Measurements from ENCODE around the gene DYNC1I1. TPM values are rescaled to one million over a fixed set of nuclear protein-coding genes. Genes with fewer than 3 reads are reported as not detected.

Gene DYNC1I1
- polyA plus RNA-seq, 3 donors, result 0.30 to 0.48 (median 0.43) TPM

DNA sequence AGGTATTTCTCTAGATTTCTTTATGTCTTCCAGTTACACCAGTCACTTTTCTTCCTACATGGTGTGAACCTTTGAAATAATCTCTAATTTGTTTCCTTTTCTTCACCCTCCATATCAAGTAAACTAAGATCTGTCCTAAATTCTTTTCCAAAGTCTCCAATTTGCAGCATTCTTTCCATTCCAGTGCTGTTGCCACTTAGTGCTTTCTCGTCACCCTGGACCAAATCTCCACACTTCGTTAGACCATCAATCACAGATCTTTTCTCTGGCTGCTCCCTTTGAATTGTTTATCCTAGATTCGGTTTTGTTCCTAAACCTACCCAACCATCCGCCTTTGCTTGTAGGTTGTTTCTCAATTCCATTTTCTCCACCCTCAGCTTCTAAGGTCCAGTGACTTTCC is 74.7 kb downstream of the DYNC1I1 start:
- no peak for DNase-seq

DNA sequence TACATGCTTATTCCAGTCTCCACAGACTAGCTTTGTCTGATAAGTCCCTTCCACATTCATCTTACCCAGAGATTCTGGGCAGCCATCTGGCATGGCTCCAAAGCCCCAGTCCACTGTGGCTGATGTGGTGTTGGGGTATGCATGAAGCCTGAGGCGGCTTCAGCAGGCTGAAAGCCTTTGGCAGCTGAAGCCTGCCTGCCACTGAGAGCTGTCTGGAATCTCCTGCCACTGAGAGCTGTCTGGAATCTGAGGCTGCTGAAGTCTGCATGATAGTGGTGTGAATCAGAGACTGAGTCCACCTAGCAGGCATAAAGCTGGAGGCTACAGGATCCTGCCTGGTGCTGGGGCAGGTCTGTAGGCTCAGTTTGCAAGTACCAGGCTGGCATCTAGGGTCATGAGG is 87.1 kb downstream of the DYNC1I1 start:
- DNase-seq, result no peak

DNA sequence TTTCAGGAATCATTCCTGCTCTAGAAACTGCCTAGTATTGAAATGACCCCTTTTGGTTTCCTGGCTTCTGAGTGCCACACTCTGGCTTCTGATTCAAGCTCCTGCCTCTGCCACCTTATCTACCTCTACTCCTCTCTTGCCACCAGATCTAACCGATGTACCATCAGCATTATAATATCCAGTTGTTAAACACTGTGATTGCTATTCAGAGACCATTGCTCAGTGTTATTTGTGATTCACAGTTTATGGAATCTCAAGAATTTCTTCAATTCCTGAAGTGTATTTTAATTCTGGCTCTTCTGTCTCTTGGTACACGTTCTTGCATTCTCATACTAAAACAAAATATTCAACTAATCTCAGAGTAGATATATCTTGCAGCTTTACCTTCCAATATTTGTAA is 88.7 kb downstream of the DYNC1I1 start:
- no peak for DNase-seq

DNA sequence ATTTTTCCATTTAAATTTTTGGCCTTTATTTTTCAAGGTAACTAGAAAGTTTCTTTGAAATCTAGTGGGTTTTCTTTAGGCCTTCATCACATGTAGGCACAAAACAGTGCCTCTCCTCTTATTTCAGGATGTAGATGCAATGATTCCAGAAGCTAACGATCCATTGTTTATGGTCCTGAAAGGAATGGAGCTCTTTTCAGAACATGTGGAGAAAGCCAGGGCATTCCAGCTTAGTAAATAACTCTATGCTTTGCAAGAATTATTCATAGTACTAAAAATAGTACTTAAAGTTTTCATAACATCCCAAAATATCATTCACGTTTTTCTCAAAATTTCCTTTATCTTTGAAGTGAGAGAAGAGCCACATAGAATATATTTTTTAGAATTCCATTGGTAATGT is 91.3 kb downstream of the DYNC1I1 start:
- no peak for DNase-seq

DNA sequence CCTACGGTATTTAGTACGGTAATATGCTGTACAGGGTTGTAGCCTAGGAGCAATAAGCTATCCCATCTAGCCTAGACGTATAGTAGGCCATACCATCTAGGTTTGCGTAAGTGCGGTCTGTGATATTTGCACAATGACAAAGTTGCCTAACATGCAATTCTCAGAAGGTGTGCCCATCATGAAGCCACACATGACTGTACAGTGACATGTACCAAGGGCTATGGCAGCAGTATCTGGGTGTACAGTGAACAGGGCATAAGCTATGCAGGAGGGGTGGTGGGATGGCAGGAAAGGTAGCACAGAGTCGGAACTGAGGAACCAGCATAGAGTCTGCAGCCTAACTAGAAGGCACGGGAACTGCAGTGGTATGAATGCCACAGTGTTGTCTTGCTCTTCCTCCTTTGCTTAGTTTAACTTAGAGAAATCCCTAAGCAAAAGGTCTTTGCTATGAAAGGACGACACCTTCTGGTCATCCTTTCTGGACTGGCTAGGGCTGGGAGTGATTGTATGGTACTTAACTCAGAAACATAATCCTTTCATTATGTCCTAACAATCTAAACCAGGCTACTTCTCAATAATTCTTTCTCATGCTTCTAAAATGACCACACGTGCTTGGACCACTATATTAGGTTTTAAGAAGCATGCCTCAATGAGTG is 93.5 kb downstream of the DYNC1I1 start:
- DNase-seq, result no peak

DNA sequence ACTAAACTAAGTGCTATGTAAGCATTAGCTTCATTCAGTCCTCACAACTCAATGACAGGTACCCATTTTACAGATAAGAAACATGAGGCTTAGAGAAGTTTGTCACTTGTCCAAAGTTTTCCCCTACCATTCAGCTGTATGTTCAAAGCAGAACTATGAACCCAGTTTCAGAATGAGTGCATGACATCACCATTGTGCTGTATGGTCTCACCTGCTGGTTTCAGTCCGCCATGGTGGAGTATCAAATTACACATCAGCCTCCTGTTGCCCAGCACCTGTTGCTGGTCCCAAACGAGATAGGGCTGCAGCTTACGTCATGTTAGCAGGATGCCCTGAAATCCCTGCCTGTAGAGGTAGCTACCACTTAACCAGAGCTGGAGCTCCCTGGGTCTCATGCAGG is 95.0 kb downstream of the DYNC1I1 start:
- no peak for DNase-seq

DNA sequence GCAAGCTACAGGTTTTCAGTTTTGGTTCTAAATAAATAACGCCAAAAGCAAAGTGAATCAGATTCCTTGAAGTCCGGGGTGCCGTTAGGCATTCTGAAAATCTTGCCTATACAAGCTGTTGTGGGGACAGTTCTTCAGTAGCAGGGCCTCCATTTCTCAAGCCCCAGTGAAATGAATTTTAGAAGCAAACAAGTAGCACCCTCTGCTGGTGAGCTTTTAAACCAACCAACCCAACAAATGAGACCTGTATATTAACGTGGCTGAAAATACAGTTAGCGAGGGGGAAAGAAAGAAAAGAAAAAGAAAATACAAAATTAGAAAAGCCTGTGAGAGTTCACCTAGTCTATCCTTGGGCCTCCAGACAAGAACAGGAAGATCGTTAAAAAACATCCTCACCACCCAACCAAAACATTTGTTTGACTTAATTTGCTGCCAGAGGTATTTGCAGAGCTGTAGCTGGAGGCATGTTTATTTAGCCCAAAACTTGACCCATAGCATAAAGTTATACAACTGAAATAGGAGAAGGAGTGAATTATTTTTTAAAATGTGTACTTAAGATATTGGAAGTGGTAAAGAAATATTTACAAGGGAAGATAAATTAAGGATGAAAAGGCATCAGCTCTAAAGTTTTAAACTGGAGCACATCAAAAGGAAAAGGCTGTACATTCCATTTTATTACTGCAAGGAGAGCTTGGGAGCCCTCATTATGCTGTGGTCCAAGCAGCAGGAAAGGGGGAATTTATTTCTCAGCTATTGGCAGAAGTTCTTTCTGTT is 98.9 kb downstream of the DYNC1I1 start:
- peak; percentile 63 for DNase-seq

DNA sequence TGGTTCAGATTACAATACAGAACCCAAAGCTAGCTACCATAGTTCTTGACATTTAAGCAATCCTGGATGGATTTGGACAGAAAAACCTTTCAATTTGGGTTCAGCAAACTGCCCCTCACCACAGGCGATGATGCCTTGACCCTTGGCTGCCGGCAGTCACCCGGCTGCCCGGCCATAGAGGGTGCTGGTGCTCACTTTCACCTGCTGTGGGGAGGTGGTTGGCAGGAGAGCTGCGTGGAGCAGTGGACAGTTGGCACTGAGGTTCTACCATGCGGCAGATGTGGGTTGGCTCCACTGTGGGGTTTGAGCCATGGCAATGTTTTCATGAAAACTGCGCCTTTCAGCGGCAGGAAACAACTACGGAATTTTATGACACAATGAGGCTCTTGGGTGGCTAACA is 99.5 kb downstream of the DYNC1I1 start:
- DNase-seq, result no peak

DNA sequence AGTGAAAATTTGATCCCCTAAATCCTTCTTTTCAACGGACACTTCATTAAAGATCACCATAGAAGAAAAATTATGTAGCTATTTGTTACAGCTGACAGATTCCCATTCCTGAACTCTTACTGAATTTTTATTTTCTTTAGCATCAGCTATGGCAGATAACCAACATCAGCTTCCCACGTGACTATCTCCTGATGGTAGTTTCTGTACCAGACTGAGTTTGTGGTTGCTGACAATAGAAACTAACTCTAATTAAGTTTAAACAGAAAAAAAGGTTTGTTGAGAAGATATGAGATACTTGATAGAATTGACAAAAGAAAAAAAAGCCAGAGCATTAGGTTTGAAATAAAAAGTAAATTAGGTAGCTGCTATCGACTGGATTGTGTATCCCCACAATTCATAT is 101.8 kb downstream of the DYNC1I1 start:
- DNase-seq, result no peak

DNA sequence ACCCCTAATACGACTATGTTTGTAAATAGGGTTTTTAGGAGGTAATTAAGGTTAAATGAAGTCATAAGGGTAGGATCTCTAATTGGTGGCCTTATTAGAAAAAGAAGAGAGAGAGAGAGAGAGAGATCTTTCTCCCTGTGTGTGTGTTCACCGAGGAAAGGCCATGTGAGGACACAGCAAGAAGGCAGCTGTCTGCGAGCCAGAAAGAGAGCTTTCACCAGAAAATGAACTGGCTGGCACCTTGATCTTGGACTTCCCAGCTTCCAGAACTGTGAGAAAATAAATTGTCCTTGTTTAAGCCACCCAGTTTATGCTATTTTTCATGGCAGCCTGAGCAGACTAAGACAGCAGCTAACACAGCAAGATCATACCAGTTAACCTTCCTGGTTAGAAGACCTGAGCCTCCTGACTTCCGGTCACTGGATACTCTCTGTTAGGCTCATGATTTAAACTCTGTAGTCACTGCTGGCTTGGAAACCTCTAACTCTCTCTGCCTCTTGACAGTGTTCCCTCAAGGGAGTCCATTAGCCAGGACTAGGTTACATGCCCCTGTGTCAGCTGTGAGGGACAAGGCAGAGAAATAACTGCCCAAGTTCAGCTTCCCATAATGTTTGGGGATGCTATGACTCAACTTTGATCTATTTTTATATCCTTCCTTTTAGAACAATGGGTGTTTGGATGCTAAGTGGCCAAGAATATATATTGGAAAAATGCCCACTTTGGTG is 102.3 kb downstream of the DYNC1I1 start:
- no peak for DNase-seq

DNA sequence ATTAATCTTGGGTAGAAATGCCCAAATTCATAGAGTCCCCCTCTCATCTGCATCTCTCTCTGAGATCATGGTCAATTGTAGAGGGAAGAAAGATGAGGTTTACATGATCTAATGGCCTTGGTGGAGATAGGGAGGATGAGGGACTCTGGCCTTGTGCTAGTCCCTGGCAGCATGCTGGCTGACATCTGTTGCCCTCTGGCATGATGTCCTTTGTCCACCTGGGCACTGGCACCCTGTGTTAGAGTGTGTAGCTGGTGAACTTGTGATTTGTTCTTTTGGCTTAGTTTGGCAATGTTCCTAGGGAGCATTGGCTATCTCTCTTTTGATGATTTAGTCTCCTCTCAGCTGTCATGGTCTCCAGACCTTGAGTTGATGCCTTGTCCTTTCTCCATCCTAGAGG is 103.2 kb downstream of the DYNC1I1 start:
- no peak for DNase-seq

DNA sequence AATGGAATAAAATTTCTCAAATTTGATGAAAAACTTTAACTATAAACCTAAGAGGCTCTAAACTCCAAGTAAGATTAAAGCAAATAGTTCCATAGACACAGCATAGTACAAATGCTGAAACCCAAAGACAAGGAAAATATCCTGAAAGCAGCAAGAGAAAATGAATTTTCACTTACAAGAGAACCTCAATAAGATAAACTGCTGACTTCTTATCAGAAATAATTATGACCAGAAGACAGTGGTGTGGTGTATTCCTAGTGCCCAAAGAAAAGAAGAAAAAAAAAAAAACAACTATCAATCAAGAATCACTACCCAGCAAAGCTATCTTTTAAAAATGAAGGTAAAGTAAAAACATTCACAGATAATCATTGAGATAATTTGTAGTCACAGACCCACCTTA is 106.3 kb downstream of the DYNC1I1 start:
- no peak for DNase-seq

DNA sequence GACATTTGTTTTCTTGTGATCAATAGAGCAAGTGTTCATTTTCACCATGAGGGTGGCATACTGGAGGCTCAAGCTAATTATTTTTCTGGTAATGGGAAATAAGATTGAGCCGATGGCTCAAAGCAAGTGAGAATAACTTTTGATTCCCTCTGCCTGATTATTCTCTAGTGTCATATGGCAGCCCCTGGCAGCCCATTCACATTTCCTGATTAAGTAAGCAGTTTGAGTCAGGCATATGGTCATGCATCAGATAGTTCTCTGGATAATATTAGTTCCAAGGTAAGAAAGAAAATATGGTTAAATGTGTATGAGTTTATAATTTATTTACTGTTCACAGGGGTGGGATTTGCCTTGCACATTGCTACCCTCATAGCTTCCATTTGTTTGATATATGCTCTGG is 109.2 kb downstream of the DYNC1I1 start:
- DNase-seq, result no peak

DNA sequence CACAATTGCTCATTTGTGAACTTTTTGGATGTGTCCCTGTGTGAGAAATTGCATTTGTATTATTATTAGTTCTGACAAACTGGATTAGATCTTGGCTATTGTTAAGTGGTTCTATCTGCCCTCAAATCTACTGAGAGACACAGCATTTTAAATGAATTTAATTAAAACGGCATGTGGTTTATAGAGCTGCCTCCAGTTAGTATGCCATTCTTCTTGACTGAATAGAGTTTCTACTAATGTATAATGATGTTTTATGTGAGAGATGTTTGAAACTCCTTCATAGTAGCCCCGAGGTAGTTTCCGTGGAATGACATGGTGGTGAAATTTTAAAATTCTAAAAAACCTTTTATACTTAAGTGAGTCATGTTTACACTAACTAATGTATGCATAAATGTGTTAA is 110.9 kb downstream of the DYNC1I1 start:
- DNase-seq, result no peak

DNA sequence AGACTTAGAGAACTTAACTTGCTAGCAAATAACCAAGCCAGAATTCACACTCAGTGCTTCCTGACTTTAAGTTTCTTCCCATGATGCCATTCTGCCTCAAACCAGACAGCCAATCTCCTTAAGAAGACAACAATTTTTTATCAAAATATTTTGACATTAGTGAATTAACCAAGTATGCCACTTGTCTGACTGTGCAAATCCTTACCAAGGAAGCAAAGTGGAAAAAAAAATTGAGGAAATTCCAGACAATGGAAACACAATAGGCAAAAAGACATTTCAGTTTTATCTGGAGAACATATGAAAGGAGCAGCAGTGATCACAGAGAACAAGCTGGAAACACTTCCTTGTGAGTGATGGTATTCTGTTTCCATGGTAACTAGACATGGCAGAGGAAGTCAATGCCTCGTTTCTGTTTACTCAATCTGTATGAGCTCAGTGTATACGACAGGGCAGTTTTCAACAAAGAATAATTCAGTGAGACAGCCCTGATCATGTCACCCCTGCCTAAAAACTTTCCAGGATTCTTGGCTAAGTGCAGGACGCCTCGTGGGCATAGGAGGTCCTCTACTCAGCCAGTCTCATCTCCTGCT is 114.2 kb downstream of the DYNC1I1 start:
- DNase-seq, result no peak

DNA sequence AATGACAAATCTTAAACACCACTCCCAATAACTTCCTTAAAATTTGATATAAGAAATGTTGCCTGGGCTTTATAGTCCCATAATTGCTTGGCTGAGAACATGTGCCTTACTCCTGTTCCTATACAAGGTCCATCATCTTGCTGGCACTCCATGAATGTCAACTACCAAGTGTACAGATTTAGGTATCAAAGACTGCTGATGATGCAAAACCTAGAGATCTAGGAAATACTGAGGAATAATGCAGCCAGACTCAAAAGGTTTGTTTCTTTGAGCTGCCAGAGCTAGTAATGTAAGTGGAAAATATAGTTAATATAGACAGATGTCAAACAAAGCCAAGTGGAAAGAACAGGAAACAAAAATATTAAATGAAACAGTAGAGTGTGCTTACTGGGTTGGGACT is 121.1 kb downstream of the DYNC1I1 start:
- no peak for DNase-seq

DNA sequence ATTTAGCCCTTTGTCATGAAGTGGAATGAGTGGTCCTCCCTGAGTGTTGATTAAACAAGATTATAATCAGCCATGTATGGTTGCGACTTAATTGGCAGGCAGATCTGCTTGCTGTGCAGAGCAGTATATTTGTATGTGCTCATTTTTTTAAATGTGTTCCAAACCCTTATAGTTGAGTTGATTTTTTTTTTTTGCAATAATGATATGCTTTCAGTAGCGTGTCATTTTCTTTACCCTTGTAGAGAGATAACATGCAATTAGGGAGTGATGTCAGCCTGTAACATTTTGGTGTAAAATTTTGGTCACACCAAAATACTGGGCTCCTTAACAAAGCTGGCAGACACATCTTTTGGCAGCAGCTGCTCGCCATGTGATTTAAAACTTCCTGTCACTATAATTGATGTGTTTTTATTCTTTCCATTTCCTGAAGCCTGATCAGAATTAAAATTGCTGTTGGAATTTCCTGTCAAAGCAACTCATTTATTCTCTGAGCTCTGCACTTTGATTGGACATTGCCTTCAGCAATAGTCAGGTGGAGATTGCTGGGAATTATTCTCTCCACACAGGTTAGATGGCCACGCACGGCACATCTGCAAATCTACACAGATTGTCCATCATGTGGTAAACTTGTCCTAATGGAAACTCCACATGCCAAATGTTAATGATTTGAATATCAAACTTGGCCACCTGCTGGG is 125.3 kb downstream of the DYNC1I1 start:
- no peak for DNase-seq

DNA sequence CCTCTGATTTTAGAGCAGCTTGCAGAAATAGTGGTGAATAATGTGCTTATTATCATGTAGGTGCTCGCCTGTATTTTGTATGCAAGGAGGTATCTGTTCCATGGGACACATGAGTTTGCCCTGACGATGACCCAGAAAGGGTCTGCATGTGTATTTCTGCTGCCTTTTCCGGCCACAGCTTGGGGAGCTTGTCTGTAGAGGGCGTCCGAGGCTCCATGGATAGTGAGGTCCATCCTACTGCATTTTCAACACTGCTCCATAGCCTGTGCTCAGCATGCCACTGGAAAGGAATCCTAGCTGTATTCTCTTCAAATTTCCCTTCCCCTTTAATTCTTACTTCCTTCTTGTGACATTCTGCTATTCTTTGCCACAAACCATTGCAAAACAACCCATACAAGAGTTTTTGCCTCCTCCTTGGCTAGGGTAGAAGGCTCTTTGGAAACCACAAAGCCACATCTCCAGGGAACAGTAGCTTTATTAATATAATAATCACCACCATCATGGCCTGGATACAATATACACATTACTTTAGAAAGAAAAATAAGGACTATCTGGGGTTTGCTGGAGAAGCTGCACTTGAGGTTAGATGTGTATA is 127.7 kb downstream of the DYNC1I1 start:
- no peak for DNase-seq

DNA sequence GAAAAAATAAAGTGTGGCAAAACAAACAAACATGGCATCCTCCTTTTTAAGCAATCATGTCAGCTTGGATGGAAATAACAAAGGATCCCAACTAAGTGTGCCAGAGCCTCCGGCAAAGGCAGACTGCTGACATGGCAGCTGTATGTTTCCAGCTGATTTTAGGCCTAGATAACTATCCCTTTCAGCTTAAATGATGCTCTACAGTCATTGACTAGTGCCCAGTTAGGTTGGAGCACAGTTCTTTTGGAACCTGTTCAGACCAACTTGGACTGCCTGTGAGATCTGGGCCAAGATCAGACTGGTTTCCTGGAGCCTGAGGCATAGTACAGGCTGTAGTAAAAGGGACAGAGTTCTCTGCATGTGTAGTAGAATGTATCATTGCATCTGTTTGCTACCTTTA is 128.7 kb downstream of the DYNC1I1 start:
- DNase-seq, result no peak

DNA sequence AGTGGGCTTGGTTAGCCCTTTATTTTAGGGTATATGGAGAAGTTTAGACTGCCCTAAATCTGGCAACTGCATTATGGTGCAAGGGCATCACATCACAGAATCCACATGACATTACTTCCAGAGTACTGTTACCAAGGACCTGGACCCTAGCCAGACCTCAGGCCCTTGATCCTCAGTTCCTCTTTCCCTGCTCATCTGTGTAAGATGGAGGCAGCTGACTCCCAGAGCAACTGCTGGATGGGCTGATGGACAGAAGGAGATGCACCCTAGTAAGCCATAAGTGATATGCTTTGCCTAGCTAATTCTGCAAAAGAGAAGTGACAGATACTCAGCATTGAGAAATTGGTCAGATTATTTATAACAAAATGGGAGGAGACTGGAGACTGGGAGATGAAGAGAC is 131.7 kb downstream of the DYNC1I1 start:
- DNase-seq, result no peak

DNA sequence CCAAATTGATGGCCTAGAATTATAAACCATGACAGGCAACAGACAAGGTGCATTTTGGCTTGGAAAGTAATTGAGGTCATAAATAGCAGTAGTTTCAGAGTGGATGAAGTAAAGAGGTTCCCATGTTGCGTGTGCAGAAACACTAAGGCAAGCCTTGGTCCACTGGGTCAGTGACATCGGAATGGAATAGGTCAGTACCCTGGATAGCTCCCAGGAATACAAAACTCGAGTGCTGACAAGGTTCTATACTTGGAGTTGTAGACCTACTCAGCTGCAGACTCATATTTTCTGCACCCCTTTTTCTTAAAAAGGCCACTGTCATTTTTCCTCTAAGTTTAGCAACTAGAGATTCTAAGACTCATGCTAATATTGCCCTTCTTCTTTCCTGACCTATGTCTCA is 132.8 kb downstream of the DYNC1I1 start:
- peak; percentile 14 for DNase-seq

DNA sequence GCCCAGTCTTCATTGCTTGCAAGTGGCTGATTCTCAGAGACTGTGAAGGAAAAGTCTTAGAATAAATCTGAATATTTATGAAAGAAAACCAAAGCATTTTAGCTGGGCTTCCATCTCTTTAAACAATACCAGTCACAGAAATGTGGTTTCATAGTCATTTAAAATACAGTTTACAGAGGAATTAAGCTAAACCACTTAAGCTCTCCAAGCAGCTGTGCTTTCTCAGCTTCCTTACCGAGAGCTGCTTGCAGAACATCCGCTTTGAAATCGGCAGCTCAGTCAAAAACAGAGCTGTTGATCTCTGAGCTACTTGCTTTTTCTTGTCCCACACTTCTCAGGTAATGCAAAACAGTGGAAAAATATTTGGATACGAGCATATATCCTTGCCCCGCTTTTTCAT is 134.5 kb downstream of the DYNC1I1 start:
- DNase-seq, result no peak

Data from renal pelvis (tissue), 4 donors.